GM12878 (cell line): ENCODE measurements around the gene SPACDR. TPM values are rescaled to one million over a fixed set of nuclear protein-coding genes. Genes with fewer than 3 reads are reported as not detected.

Experiments
- ATAC-seq: fragments of 200-7000 bp; cut with Tn5 transposase; 3 replicates; pipeline ENCODE4 v1.9.1; 2020; ENCODE audit warnings: mild to moderate bottlenecking, moderate library complexity
- BruUV-seq: library from RNA; stranded (reverse); fragments of 400-500 nt; replicated peaks from 2 replicates; lab custom pipeline; 2021; lab: Mats Ljungman, UMichigan
- CTCF ChIA-PET: fragments of 300-600 bp; sonication (Branson Sonifier 250); formaldehyde crosslinking; extraction: SDS; loops from one replicate; lab custom pipeline; 2021; ENCODE audit warnings: inconsistent platforms; lab: Yijun Ruan, JAX
- POLR2A ChIA-PET: fragments of 350-600 bp; formaldehyde crosslinking; extraction: SDS; loops from one replicate; lab custom pipeline; 2021; ENCODE audit warnings: inconsistent platforms; lab: Charles Lee
- RAD21 ChIA-PET: fragments of 300-600 bp; sonication (Branson Sonifier 250); formaldehyde crosslinking; loops from one replicate; lab custom pipeline; 2023; ENCODE audit warnings: antibody characterized with exemption; ENCODE audit not compliant: unreplicated experiment; lab: Charles Lee
- SMC1A ChIA-PET: fragments of 300-600 bp; sonication (Branson Sonifier 250); formaldehyde crosslinking; loops from one replicate; lab custom pipeline; 2023; ENCODE audit not compliant: unreplicated experiment, uncharacterized antibody; lab: Charles Lee
- DNase-seq: peaks from one replicate; pipeline ENCODE4 v3.0.0-alpha.2; 2011; ENCODE audit warnings: low read depth, low spot score
- FAIRE-seq: peaks from 3 replicates; lab custom pipeline; 2011; peaks lifted over from hg19 to GRCh38; lab: Jason Lieb, UNC
- H2AFZ ChIP-seq: 2 replicates; pipeline ENCODE4 v1.6.0; 2011; ENCODE audit warnings: low read depth, low read length, control low read depth; ENCODE audit not compliant: control insufficient read depth
- H3K27ac ChIP-seq: 2 replicates; pipeline ENCODE4 v1.5.1; 2011; ENCODE audit warnings: control low read depth; ENCODE audit not compliant: control insufficient read depth, insufficient read depth
- H3K27me3 ChIP-seq, 2 experiments: replicated peaks in 1 of 2; 2 replicates each; pipeline versions ENCODE4 v1.6.0 to v1.6.1; 2011; ENCODE audit warnings: low read length in 1 of 2; ENCODE audit not compliant: control insufficient read depth in 2 of 2, insufficient read depth in 2 of 2
- H3K36me3 ChIP-seq, 2 experiments: 2 replicates each; pipeline ENCODE4 v1.5.1; 2011; ENCODE audit warnings: low read length in 1 of 2; ENCODE audit not compliant: control insufficient read depth in 2 of 2, insufficient read depth in 2 of 2
- H3K4me1 ChIP-seq: 2 replicates; pipeline ENCODE4 v1.6.1; 2011; ENCODE audit warnings: mild to moderate bottlenecking, low read length, moderate library complexity, mixed read lengths; ENCODE audit not compliant: control insufficient read depth, insufficient read depth
- H3K4me2 ChIP-seq: 2 replicates; pipeline ENCODE4 v1.6.0; 2011; ENCODE audit warnings: control low read depth; ENCODE audit not compliant: control insufficient read depth, insufficient read depth
- H3K4me3 ChIP-seq: fragments of 200-600 bp; sonication (generic); 2 replicates; pipeline ENCODE4 v1.5.1; 2016
- H3K79me2 ChIP-seq: 2 replicates; pipeline ENCODE4 v1.6.0; 2011; ENCODE audit warnings: low read length; ENCODE audit not compliant: control insufficient read depth, insufficient read depth
- H3K9ac ChIP-seq: 2 replicates; pipeline ENCODE4 v1.8.0; 2011; ENCODE audit warnings: low read length, control low read depth, mixed read lengths; ENCODE audit not compliant: control insufficient read depth, insufficient read depth
- H3K9me3 ChIP-seq: replicated peaks from 3 replicates; pipeline ENCODE4 v1.5.1; 2011; ENCODE audit warnings: mild to moderate bottlenecking, low read length; ENCODE audit not compliant: control insufficient read depth, insufficient read depth
- H4K20me1 ChIP-seq: 2 replicates; pipeline ENCODE4 v1.6.0; 2011; ENCODE audit not compliant: control insufficient read depth, insufficient read depth
- CBFB ChIP-seq: IDR thresholded peaks from 2 replicates; pipeline ENCODE4 v1.6.1; 2016; ENCODE audit warnings: antibody characterized with exemption, low read depth
- EED ChIP-seq: sonication (generic); IDR thresholded peaks from 2 replicates; pipeline ENCODE4 v1.6.1; 2016; ENCODE audit warnings: antibody characterized with exemption, low read depth
- HDAC6 ChIP-seq: fragments of 200-600 bp; sonication (generic); IDR thresholded peaks from one replicate; pipeline ENCODE4 v1.8.0; 2017; ENCODE audit warnings: antibody characterized with exemption; ENCODE audit not compliant: unreplicated experiment
- HSF1 ChIP-seq: fragments of 150-350 bp; IDR thresholded peaks from 2 replicates; pipeline ENCODE4 v1.6.1; 2014; ENCODE audit warnings: mild to moderate bottlenecking, low read depth, low read length
- KDM1A ChIP-seq: fragments of 200-600 bp; sonication (generic); IDR thresholded peaks from 2 replicates; pipeline ENCODE4 v1.6.1; 2016; ENCODE audit warnings: borderline replicate concordance
- LARP7 ChIP-seq: fragments of 450-650 bp; IDR thresholded peaks from 2 replicates; pipeline ENCODE4 v1.6.1; 2017; ENCODE audit warnings: mild to moderate bottlenecking
- MTA3 ChIP-seq: IDR thresholded peaks from 2 replicates; pipeline ENCODE4 v1.6.1; 2012; ENCODE audit warnings: low read length, inconsistent platforms, borderline replicate concordance
- NFYA ChIP-seq: IDR thresholded peaks from 2 replicates; pipeline ENCODE4 v1.6.1; 2011; ENCODE audit warnings: low read depth, mild to moderate bottlenecking, low read length, improper control_type of control experiment, borderline replicate concordance
- NR2F1 ChIP-seq: fragments of 450-650 bp; conservative IDR thresholded peaks from 2 replicates; pipeline ENCODE4 v1.6.1; 2017; ENCODE audit warnings: mild to moderate bottlenecking
- RAD51 ChIP-seq: fragments of 450-650 bp; IDR thresholded peaks from 2 replicates; pipeline ENCODE4 v1.6.1; 2016; ENCODE audit warnings: moderate library complexity, mild to moderate bottlenecking, inconsistent platforms
- SREBF1 ChIP-seq: IDR thresholded peaks from 2 replicates; pipeline ENCODE4 v1.6.1; 2012; ENCODE audit warnings: mild to moderate bottlenecking, low read length
- TCF7 ChIP-seq: IDR thresholded peaks from 2 replicates; pipeline ENCODE4 v1.6.1; 2014; ENCODE audit warnings: antibody characterized with exemption, borderline replicate concordance
- ZNF24 ChIP-seq: fragments of 450-650 bp; IDR thresholded peaks from 2 replicates; pipeline ENCODE4 v1.6.1; 2017; ENCODE audit warnings: antibody characterized with exemption, mild to moderate bottlenecking
- ZNF622 ChIP-seq: fragments of 450-650 bp; IDR thresholded peaks from 2 replicates; pipeline ENCODE4 v1.6.1; 2017; ENCODE audit warnings: mild to moderate bottlenecking, inconsistent platforms
- WGBS: methylation state at CpG from one replicate; pipeline ENCODE4 v1.1.6; 2016; ENCODE audit warnings: low lambda C conversion rate; ENCODE audit not compliant: insufficient replicate concordance, insufficient coverage; ENCODE audit errors: missing lambda C conversion rate; 5-methylcytosine and 5-hydroxymethylcytosine counted together
- in situ Hi-C: fragments of 300-500 bp; cut with MboI; formaldehyde crosslinking; loops from 9 replicates; pipeline ENCODE4 v1.14.3; 2018; ENCODE audit warnings: mixed read lengths
- intact Hi-C: fragments of 100-400 bp; cut with micrococcal nuclease; formaldehyde crosslinking; loops from one replicate; pipeline ENCODE4 v1.14.2; 2022; ENCODE audit not compliant: unreplicated experiment
- polyA plus RNA-seq, 11 experiments: library from polyadenylated mRNA; depleted of rRNA in 4 of 11; unstranded in 6 of 11; stranded (reverse) in 5 of 11; fragments of >200 nt; fragmentation: Nextera tagmentation in 4 of 11; fragmentation: Illumina TruSeq in 1 of 11; extraction: Ambion mirVana in 4 of 11; extraction: Trizol in 1 of 11; gene quantifications; 1 replicate in 1 of 11; 2 replicates in 10 of 11; pipeline versions ENCODE4 v1.2.1 to v1.2.3, GENCODE V29; 2011 to 2016; ENCODE audit warnings: inconsistent platforms in 2 of 11, missing spikeins in 2 of 11, low read depth in 1 of 11
- total RNA-seq, 4 experiments: library from RNA; depleted of rRNA in 3 of 4; stranded (reverse); fragments of >200 nt in 3 of 4; fragmentation: Illumina TruSeq in 1 of 4; extraction: Trizol in 1 of 4; gene quantifications; 2 replicates each; pipeline versions ENCODE4 v1.2.1 to v1.2.3, GENCODE V29; 2013 to 2021
- TF ChIP-seq, protein P1 (sequence below): IDR thresholded peaks from 2 replicates; pipeline ENCODE4 v1.6.1; 2012; ENCODE audit warnings: mild to moderate bottlenecking, low read depth, low read length

The SPACDR gene
- total and polyA plus RNA-seq, 10 of the 15 experiments (the other 5 are each of a cell fraction or from before 2014, with no cell fraction given): 0.18 to 1.5 (median 0.63) TPM

GRCh38 chr7:100485471-100485876 is 21.4 kb upstream of the SPACDR start:
- no TSS peak for BruUV-seq
- no peak overlapping the region for H3K4me3 ChIP-seq
- DNase-seq (no peak), FAIRE-seq (no peak), ATAC-seq (no peak)
- no peaks in the 10 kb centered on the region for H3K79me2 ChIP-seq
- no peak overlapping the region for H2AFZ ChIP-seq
- ChIA-PET POLR2A (no interaction called here), RAD21 (interaction anchor here (0.9 to 1.4 kb wide), 2 partner anchors 20 to 74 kb away, joined by 3 to 7 read pairs; no protein-coding TSS in a partner anchor), SMC1A (interaction anchor here (1.1 kb wide), 1 partner anchor 74 kb away, joined by 4 read pairs; no protein-coding TSS in a partner anchor), CTCF (no interaction called here)
- no peak overlapping the region for H3K9ac ChIP-seq
- TF ChIP-seq KDM1A (no peak), HSF1 (no peak), NFYA (no peak), ZNF622 (no peak), LARP7 (no peak), NR2F1 (no peak), CBFB (no peak), MTA3 (no peak), SREBF1 (no peak), HDAC6 (no peak), TCF7 (no peak), EED (no peak), RAD51 (no peak), ZNF24 (no peak)
- TF ChIP-seq, protein P1, sequence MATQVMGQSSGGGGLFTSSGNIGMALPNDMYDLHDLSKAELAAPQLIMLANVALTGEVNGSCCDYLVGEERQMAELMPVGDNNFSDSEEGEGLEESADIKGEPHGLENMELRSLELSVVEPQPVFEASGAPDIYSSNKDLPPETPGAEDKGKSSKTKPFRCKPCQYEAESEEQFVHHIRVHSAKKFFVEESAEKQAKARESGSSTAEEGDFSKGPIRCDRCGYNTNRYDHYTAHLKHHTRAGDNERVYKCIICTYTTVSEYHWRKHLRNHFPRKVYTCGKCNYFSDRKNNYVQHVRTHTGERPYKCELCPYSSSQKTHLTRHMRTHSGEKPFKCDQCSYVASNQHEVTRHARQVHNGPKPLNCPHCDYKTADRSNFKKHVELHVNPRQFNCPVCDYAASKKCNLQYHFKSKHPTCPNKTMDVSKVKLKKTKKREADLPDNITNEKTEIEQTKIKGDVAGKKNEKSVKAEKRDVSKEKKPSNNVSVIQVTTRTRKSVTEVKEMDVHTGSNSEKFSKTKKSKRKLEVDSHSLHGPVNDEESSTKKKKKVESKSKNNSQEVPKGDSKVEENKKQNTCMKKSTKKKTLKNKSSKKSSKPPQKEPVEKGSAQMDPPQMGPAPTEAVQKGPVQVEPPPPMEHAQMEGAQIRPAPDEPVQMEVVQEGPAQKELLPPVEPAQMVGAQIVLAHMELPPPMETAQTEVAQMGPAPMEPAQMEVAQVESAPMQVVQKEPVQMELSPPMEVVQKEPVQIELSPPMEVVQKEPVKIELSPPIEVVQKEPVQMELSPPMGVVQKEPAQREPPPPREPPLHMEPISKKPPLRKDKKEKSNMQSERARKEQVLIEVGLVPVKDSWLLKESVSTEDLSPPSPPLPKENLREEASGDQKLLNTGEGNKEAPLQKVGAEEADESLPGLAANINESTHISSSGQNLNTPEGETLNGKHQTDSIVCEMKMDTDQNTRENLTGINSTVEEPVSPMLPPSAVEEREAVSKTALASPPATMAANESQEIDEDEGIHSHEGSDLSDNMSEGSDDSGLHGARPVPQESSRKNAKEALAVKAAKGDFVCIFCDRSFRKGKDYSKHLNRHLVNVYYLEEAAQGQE: no peak
- H3K36me3 ChIP-seq: no peaks in the 10 kb centered on the region
- WGBS: 40% methylated on average over 4 of the region's 4 CpGs
- H3K9me3 ChIP-seq: no peaks in the 10 kb centered on the region
- intact Hi-C loops (no loop called here), in situ Hi-C loops (no loop called here)
- H3K4me1 ChIP-seq: peaks cover 7% of the 10 kb centered on the region
- H3K27ac ChIP-seq: no peak overlapping the region
- H4K20me1 ChIP-seq: no peaks in the 10 kb centered on the region
- H3K27me3 ChIP-seq: no peaks in the 10 kb centered on the region
- no peak overlapping the region for H3K4me2 ChIP-seq
